HL-60 (cell line): Measurements from ENCODE around the gene MEIKIN.
"Not testable (repeated sequence)": the region's sequence is repeated elsewhere in the genome, so short reads cannot be mapped to it uniquely, and the experiment has no call there.

Experiments
- DNase-seq, 2 experiments: peaks; one replicate each; pipeline ENCODE4 v3.0.0-alpha.2; 2010 to 2020; ENCODE audit warnings: low read depth in 1 of 2, low spot score in 1 of 2
- H3K27ac ChIP-seq: fragments of 250-450 bp; sonication (Bioruptor Pico); replicated peaks from 2 replicates; pipeline ENCODE4 v1.5.1; 2020; ENCODE audit warnings: mild to moderate bottlenecking, moderate library complexity
- H3K27me3 ChIP-seq: fragments of 250-450 bp; sonication (Bioruptor Pico); 2 replicates; pipeline ENCODE4 v1.5.1; 2021; ENCODE audit warnings: mild to moderate bottlenecking, moderate library complexity; ENCODE audit not compliant: insufficient read depth, poor library complexity, severe bottlenecking
- H3K4me3 ChIP-seq: replicated peaks from 2 replicates; pipeline ENCODE4 v1.5.1; 2011; ENCODE audit warnings: mild to moderate bottlenecking, control low read depth, low read length; ENCODE audit not compliant: insufficient read depth
- CTCF ChIP-seq: IDR thresholded peaks from one replicate; pipeline ENCODE4 v1.5.1; 2011; ENCODE audit warnings: low read length, control low read depth, inconsistent platforms; ENCODE audit not compliant: insufficient read depth
- GABPA ChIP-seq: IDR thresholded peaks from 2 replicates; pipeline ENCODE4 v1.6.1; 2012; ENCODE audit warnings: low read depth
- POLR2AphosphoS5 ChIP-seq: IDR thresholded peaks from 2 replicates; pipeline ENCODE4 v1.6.1; 2012; ENCODE audit warnings: low read depth
- SPI1 ChIP-seq: IDR thresholded peaks from 2 replicates; pipeline ENCODE4 v1.6.1; 2012; ENCODE audit warnings: low read depth, mild to moderate bottlenecking, borderline replicate concordance
- TF ChIP-seq, protein P1 (sequence below): IDR thresholded peaks from 2 replicates; pipeline ENCODE4 v1.6.1; 2012; ENCODE audit warnings: low read depth; ENCODE audit not compliant: insufficient replicate concordance

Gene MEIKIN

GRCh38 chr5:131913603-131914002, 31.9 kb downstream of the MEIKIN start:
- DNase-seq, result no peak
- TF ChIP-seq CTCF (no peak), POLR2AphosphoS5 (no peak), SPI1 (no peak)
- TF ChIP-seq, protein P1, sequence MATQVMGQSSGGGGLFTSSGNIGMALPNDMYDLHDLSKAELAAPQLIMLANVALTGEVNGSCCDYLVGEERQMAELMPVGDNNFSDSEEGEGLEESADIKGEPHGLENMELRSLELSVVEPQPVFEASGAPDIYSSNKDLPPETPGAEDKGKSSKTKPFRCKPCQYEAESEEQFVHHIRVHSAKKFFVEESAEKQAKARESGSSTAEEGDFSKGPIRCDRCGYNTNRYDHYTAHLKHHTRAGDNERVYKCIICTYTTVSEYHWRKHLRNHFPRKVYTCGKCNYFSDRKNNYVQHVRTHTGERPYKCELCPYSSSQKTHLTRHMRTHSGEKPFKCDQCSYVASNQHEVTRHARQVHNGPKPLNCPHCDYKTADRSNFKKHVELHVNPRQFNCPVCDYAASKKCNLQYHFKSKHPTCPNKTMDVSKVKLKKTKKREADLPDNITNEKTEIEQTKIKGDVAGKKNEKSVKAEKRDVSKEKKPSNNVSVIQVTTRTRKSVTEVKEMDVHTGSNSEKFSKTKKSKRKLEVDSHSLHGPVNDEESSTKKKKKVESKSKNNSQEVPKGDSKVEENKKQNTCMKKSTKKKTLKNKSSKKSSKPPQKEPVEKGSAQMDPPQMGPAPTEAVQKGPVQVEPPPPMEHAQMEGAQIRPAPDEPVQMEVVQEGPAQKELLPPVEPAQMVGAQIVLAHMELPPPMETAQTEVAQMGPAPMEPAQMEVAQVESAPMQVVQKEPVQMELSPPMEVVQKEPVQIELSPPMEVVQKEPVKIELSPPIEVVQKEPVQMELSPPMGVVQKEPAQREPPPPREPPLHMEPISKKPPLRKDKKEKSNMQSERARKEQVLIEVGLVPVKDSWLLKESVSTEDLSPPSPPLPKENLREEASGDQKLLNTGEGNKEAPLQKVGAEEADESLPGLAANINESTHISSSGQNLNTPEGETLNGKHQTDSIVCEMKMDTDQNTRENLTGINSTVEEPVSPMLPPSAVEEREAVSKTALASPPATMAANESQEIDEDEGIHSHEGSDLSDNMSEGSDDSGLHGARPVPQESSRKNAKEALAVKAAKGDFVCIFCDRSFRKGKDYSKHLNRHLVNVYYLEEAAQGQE, result no peak
- H3K27ac ChIP-seq, result no peak overlapping the region
- H3K4me3 ChIP-seq, result no peak overlapping the region
- H3K27me3 ChIP-seq, result no peaks in the 10 kb centered on the region

DNA sequence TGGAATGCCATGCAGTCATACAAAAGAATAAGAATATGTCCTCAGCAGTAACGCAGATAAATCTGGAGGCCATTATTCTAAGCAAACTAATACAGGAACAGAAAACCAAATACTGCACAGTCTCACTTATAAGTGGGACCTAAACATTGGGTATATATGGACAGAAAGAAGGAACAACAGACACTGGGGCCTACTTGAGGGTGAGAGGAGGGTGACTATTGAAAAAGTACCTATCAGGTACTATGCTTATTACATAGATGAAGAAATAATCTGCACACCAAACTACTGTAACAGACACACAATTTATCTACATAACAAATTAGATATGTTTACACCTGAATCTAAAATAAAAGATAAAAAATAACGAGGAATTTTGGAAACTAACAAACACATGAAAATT, 38.8 kb downstream of the MEIKIN start:
- Histone ChIP-seq H3K4me3 (no peak overlapping the region), H3K27me3 (no peaks in the 10 kb centered on the region), H3K27ac (no peak overlapping the region)
- TF ChIP-seq GABPA, result no peak
- TF ChIP-seq, protein P1, result no peak
- TF ChIP-seq POLR2AphosphoS5, result no peak
- TF ChIP-seq CTCF, result no peak
- TF ChIP-seq SPI1, result no peak
- DNase-seq, result no peak

GRCh38 chr5:131902266-131902665, 43.2 kb downstream of the MEIKIN start:
- not testable (repeated sequence) for H3K27me3 ChIP-seq, H3K4me3 ChIP-seq, H3K27ac ChIP-seq
- peak in 1 of 2 experiments; percentile 1 for DNase-seq

DNA sequence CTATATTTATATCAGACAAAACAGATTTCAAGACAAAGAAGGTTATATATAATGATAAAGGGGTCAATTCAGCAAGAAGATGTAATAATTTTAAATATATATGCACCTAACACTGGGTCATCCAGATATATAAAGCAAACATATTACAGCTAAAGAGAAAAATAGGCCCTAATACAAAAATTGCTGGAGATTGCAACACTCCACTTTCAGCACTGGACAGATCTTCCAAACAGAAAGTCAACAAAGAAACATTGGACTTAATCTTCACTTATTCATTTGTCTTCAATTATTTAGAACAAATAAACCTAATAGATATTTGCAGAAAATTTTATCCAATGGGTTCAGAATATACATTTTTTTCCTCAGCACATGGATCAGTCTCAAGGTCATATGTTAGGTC, 45.8 kb downstream of the MEIKIN start:
- H3K4me3 ChIP-seq, result no peak overlapping the region
- TF ChIP-seq, protein P1, result peak; percentile 92
- no peak for TF ChIP-seq CTCF
- TF ChIP-seq SPI1, result no peak
- no peak for TF ChIP-seq POLR2AphosphoS5
- no peak for TF ChIP-seq GABPA
- H3K27ac ChIP-seq, result no peak overlapping the region
- no peaks in the 10 kb centered on the region for H3K27me3 ChIP-seq
- DNase-seq, result no peak
